ENCODE measurements around the gene KIF1B.

KIF1B gene

DNA sequence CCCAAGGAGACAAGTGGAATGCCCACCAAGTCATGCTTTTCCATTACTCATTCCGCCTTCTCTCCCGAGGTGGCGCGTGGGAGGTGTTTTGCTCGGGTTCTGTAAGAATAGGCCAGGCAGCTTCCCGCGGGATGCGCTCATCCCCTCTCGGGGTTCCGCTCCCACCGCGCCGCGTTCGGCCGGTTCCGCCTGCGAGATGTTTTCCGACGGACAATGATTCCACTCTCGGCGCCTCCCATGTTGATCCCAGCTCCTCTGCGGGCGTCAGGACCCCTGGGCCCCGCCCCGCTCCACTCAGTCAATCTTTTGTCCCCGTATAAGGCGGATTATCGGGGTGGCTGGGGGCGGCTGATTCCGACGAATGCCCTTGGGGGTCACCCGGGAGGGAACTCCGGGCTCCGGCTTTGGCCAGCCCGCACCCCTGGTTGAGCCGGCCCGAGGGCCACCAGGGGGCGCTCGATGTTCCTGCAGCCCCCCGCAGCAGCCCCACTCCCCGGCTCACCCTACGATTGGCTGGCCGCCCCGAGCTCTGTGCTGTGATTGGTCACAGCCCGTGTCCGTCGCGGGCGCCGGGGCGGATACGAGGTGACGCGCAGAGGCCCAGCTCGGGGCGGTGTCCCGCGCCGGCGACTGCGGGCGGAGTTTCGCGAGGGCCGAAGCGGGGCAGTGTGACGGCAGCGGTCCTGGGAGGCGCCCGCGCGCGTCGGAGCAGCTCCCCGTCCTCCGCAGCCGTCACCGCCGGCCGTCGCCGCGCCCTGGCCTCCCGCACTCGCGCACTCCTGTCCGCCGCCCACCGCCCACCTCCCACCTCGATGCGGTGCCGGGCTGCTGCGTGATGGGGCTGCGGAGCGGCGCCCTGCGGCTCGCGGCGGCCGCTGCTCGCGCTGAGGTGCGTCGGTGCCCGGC is at the start of gene KIF1B:
TSS of gene KIF1B (plus strand) at position 666 of the 906 bp plus-strand sequence. CDS start 21,759 bp downstream, outside the sequence.
- peak; percentile 100 for DNase-seq (ENCODE audit: low spot score)

DNA sequence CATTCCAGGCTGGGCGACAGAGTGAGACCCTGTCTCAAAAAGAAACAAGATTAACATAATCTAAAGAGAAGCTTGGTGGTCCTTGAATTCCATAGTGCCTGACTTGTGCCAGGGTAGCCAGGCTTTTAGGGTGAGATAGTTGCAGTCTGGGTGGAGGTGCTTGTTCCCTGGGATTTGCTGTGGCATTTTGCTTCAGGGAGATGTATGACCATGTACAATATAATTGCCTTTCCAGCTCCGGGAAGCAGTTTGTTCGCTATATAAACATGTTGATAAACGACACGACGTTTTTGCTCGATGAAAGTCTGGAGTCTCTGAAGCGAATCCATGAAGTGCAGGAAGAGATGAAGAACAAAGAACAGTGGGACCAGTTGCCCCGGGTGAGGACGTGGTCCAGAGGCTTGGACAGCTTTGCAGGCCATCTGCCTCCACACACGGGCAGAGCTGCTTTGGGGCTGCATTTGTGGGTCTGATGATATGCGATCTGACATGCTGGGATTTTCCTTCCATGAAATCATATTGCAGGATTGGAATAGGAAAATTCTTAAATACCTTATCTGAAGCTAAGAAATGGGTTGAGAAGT is 49.4 kb upstream of the KIF1B start:
- DNase-seq (ENCODE audit: low spot score): no peak

- DNase-seq (ENCODE audit: low spot score): no peak
Observed at GRCh38 chr1:10161541-10162290, 48.7 kb upstream of the KIF1B start.

DNA sequence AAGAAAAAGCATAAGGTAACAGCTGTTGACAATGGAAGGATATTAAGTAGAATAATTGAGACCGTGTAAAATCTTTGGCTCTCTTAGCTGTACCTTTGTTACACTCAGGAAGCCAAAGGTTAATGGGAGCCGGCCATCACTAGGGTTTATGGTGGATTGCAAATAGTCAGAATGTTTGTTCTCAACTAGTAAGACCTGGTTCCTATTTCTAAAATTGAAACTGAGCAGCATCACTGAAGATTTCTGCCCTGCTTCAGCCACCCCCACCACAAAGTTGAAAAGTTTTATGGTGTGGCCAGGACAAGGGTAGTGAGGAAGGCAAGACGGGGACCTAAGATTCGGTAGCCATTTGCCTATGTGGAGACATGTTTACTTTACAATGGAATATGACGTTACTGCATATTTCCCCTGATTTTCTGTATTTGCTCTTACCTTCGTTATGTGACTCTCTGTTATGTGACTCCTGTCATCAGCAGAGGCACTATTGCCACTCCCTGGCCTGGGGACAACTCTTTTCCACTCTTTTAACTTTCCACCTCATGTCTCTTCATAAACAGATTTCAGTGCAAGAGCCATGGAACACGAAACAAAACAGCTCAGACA is 41.4 kb upstream of the KIF1B start:
- no peak for DNase-seq (ENCODE audit: low spot score)

DNA sequence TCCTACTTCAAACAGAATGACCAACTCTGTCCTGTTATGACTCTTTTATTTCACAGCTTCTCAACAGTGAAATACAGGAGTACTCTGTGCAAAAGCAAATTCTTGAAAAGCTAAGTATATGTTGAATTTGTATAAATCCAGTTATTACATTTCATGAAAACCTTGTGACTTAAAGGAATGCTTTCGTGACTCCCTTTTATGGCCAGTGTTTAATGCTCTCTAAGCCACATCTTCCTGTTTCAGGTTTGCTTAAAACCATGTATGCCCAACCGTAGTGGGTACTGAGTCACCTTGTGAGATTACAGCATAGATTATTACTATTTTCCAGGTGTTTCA is 40.2 kb upstream of the KIF1B start:
- DNase-seq (ENCODE audit: low spot score): no peak

GRCh38 chr1:10171105-10171767 is 39.1 kb upstream of the KIF1B start:
- no peak for DNase-seq (ENCODE audit: low spot score)

DNA sequence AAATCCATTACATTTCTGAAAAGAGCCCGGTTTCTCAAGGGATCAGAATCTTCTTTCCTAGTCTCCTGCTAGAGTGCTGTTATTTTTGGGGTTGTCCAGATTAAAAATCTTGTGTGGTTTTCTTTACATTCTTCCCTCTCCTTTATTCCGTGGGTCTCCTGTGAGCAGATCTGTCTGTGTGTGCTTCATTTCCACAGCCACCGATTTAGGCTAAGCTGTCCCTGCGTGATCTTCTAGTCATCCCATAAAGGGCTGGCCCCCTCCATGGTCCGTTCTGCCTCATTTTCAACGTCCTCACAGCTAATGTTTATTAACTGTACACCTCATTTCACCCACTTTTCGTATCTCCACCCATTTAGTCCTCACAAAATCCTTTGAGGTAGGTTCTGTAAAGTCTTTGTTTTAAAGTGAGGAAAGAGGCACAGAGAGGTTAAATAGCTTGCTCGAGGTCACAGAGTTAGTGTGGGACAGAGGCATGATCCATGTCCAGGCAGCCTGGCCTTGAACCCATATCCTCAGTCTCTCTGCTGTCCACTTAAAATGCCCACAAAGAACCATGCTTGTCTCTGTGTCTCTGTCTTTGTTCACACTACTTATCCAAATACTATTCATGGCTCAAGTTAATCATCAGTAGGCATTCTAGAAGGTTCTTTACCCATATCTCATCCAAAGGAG is 38.2 kb upstream of the KIF1B start:
- no peak for DNase-seq (ENCODE audit: low spot score)

DNA sequence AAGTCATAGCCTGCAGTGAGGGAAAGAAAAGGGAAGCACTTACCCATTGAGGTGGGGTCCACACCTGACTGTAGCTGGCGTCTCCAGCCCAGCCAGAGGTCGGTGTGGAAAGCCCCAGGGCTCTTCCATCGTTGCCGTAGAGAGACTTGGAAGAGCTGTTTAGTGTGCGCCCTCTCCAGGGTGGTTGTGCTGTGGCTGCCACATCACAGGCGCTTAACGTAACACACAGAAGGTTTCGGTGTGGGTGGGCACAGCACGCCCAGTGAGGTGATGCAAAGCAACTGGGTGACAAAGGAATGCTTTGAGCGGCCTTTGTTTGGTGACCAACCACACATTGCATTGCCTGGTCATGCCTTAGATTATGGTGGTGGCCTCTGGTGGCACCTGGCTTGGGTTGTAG is 36.8 kb upstream of the KIF1B start:
- no peak for DNase-seq (ENCODE audit: low spot score)

DNA sequence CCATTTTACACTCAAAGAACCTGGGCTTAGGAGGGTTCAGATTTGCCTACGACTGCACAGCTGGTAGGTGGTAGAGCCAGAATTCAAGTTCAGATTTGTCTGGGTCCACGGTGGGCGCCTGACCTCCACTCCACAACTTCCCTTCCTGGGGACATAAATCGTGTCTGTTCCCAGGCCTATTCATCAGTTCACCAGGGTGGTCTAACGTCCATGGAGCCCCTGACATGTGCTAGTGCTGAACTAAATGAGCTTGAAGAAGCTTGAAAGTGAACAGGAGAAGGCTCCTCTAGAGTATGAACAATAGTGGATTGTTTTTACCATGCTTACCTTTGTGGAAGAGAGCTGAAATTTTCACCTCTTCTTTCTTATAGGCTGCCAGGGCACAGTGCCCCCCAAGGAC is 32.5 kb upstream of the KIF1B start:
- no peak for DNase-seq (ENCODE audit: low spot score)

DNA sequence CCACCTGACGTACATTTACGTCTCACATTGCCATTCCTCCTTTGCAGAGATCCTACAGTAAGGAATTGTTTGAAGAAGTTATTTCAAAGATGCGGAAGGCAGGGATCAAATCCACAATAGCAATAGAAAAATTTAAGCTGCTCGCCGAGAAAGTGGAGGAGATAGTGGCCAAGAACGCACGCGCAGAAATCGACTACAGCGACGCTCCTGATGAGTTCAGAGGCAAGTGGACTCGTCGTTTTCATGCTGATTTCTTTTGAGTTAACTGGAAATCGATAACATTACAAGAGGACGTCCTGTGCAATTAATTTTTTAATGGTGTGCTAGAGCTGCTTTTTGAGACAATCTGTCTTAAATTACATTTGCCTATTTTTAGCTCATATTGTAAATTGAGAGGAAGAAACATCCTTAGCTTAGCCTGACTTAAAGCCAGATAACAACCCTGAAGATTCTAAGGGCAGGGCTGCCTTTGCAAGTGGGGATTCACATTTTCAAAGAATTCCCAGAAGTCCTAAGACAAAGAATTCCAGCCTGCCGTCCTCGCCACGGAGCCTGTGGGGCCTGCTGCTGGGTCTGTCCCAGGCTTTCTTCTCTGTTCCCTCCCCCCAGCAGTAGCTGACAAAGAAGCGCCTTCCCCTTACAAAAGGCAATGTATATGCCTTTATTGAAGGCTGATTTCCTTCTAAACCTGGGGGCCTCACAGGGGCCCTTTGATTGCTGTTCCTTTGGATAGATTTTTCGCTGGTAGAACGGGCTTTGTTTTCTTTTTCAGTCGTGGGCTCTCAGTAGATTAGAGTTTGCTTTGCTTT is 31.6 kb upstream of the KIF1B start:
- peak; percentile 52 for DNase-seq (ENCODE audit: low spot score)

DNA sequence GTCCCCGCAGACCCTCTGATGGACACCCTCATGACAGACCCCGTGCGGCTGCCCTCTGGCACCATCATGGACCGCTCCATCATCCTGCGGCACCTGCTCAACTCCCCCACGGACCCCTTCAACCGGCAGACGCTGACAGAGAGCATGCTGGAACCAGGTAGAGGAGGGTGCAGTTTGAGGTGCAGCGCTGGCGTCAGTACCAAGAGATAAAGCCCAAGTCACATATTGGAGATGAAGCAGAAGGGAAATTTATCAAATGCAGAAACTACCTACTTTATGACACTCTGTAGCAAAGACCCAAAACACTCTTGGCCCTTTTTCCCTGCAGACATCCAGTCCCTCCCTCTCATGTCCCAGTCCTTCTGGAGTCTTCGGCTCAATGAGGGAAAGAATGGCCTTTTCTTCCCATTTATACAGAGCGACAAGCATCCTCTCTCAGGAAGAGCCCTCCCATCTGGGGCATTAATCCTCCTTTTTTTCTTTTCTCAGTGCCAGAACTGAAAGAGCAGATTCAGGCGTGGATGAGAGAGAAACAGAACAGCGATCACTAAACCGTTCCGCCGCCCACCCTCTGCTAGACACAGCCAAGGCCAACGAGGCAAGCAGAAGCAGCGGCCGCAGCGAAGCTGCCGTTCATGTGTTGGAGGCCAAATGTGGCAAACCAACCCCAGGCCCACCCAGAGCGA is 30.8 kb upstream of the KIF1B start:
- DNase-seq (ENCODE audit: low spot score): no peak

DNA sequence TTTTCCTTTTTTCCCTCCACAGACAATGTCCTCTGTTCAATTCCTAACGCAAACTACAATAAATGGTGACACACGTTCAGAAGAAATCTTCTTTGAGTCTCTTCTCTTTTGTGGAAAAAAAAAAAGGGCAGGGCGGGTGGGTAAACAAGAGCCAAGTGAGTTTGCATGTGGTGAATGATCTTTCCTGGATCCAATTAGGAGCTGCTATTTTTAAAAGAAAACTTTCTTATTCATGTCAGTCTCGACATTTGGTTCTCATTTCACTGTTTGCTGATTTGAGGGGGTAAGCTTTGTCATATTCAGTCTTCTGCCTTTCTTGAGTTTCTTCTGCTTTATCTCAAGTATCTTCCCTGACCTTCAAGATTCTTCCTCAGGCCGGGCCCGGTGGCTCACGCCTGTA is 29.2 kb upstream of the KIF1B start:
- DNase-seq (ENCODE audit: low spot score): no peak

GRCh38 chr1:10185759-10186158 is 24.6 kb upstream of the KIF1B start:
- no peak for DNase-seq (ENCODE audit: low spot score)

GRCh38 chr1:10186331-10187025 is 23.9 kb upstream of the KIF1B start:
- DNase-seq (ENCODE audit: low spot score): no peak

- DNase-seq (ENCODE audit: low spot score): no peak
Observed at GRCh38 chr1:10187026-10187334, 23.4 kb upstream of the KIF1B start.

GRCh38 chr1:10188133-10188650 is 22.2 kb upstream of the KIF1B start:
- no peak for DNase-seq (ENCODE audit: low spot score)

GRCh38 chr1:10189659-10190058 is 20.7 kb upstream of the KIF1B start:
- DNase-seq (ENCODE audit: low spot score): no peak

- DNase-seq (ENCODE audit: low spot score): no peak
Observed at GRCh38 chr1:10192263-10192662, 18.1 kb upstream of the KIF1B start.

- no peak for DNase-seq (ENCODE audit: low spot score)
Observed at GRCh38 chr1:10193288-10193687, 17.1 kb upstream of the KIF1B start.

Data from iPS-NIHi11 (cell line).